Measurements from ENCODE around the gene PAXIP1. TPM values are rescaled to one million over a fixed set of nuclear protein-coding genes. Genes with fewer than 3 reads are reported as not detected.

Gene PAXIP1
- 6.8 and 8.7 TPM in 2 replicates for total RNA-seq

GRCh38 chr7:155003092-155003375 is at the start of gene PAXIP1:
PAXIP1 (minus strand) TSS chr7:155003124; CDS start chr7:155002929, 195 bp downstream.

Other genes with a start within 250 kb of the PAXIP1 start
- gene HTR5A, start 67.2 kb upstream of the PAXIP1 start, total RNA-seq: not detected in 2 replicates

Data from epithelial cell of umbilical artery (primary cell).